Measurements from ENCODE around the gene LHX4.

The LHX4 gene

GRCh38 chr1:180243517-180244221, 13.6 kb downstream of the LHX4 start:
- no peak for TF ChIP-seq CTCF (IDR thresholded peaks at IDR 0.05)
- Histone ChIP-seq H3K27ac (no peak overlapping the region), H3K4me3 (no peak overlapping the region)
- DNase-seq (ENCODE audit: low spot score) = no peak

DNA sequence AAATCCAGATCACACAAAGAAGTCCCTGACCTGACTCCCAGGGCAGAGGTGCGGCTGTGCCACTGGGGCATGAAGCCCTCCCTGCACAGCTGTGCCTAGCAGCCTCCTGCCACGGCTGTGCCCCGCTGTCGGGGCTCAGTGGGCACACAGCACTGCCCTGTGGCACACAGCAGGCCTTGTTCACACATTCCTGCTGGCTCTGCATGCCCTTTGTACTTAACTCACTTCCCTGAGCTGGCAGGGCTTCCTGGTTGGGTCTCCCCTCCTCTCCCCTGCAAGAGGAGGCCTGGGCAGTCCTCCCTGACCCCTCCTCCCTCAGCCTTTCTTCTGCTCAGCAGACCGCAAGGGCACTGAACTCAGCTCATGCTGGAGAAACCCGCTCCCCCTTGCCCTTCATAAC, 14.8 kb downstream of the LHX4 start:
- no peak for DNase-seq (ENCODE audit: low spot score)
- H3K4me3 ChIP-seq = no peak overlapping the region
- H3K27ac ChIP-seq = no peak overlapping the region
- TF ChIP-seq CTCF (IDR thresholded peaks at IDR 0.05) = no peak

DNA sequence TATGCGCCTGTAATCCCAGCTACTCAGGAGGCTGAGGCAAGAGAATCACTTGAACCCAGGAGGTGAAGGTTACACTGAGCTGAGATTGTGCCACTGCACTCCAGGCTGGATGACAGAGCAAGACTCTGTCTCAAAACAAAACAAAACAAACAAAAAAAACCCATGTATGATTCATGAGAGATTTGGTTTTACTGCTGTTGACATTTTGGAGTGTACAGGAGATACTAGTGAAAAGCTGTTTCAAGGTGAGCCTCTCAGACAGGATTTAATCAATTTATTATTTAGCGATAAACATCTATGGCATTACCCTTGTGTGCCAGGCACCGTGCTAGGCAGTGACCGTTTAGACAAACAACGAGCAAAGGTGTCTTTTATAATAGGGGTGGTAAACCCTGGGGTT, 16.5 kb downstream of the LHX4 start:
- no peak for TF ChIP-seq CTCF (IDR thresholded peaks at IDR 0.05)
- Histone ChIP-seq H3K4me3 (no peak overlapping the region), H3K27ac (no peak overlapping the region)
- no peak for DNase-seq (ENCODE audit: low spot score)

DNA sequence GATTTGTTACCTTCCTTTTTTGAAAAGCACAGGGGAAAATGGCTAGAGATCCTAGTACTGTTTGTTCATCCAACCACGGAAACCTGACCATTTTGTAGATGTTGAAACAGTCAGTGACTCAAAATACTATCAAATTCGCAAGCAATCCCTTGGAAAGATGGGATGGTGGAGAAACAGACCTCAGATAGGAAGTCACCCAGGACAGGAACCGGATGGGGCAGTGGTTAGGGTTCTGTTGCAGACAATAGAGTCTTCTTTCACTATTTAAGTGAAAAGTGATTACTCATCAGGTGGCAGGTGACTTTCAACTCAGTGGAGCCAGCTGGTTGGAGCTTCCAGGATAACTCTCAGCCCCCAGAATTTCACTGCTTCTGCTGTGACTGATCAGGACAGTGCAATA, 17.0 kb downstream of the LHX4 start:
- Histone ChIP-seq H3K27ac (no peak overlapping the region), H3K4me3 (no peak overlapping the region)
- TF ChIP-seq CTCF (IDR thresholded peaks at IDR 0.05) = no peak
- DNase-seq (ENCODE audit: low spot score) = no peak

DNA sequence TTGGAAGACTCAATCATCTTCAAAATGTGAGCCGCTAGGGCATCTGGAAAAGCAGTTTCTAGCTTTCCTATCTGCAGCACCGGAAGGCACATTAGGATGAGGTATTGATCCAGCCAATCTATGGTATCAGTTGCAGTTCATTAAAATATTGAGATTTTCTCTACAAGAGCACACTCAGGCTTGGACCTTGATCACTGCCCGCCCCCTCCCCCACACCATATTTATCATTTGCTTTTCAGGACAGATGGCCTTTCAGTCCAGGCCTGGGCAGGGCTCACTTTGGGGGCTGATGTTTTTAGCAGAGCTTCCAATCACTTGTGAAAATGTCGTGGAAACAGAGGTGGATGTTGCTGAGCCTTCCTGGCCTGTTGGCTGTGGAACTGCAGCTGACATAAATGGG, 17.5 kb downstream of the LHX4 start:
- DNase-seq (ENCODE audit: low spot score) = no peak
- TF ChIP-seq CTCF (IDR thresholded peaks at IDR 0.05) = no peak
- no peak overlapping the region for H3K4me3 ChIP-seq
- no peak overlapping the region for H3K27ac ChIP-seq

DNA sequence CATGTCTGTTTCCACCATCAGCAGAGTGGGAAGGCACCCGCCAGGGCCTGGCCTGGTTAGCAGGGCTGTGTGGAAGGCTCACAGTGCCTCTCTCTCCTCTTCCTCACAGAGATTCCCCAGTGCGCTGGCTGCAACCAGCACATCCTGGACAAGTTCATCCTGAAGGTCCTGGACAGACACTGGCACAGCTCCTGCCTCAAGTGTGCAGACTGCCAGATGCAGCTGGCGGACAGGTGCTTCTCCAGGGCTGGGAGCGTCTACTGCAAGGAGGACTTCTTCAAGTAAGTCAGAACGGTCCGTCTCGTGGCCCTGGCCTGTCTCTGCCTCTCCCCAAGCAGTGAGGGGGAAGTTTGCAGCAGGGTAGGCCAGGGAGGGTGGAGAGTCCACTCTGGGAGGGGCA, 18.1 kb downstream of the LHX4 start:
- no peak for TF ChIP-seq CTCF (IDR thresholded peaks at IDR 0.05)
- Histone ChIP-seq H3K4me3 (no peak overlapping the region), H3K27ac (no peak overlapping the region)
- no peak for DNase-seq (ENCODE audit: low spot score)

All from coronary artery (tissue), 2 donors.